ENCODE measurements around the gene C1orf74.

C1orf74 gene

GRCh38 chr1:209815490-209815889, 31.1 kb upstream of the C1orf74 start (continued):
- TF ChIP-seq ZFP30 (CRISPR knock-in tag; IDR thresholded peaks at IDR 0.05) (no peak), BACH2 (CRISPR knock-in tag; IDR thresholded peaks at IDR 0.05; ENCODE audit: borderline replicate concordance) (no peak)

- TF ChIP-seq TOX (CRISPR knock-in tag; IDR thresholded peaks at IDR 0.05; ENCODE audit: borderline replicate concordance) (no peak), ISL1 (CRISPR knock-in tag; IDR thresholded peaks at IDR 0.05) (no peak), RARB (CRISPR knock-in tag; IDR thresholded peaks at IDR 0.05) (no peak), ZNF8 (CRISPR knock-in tag; IDR thresholded peaks at IDR 0.05) (no peak), TCF4 (CRISPR knock-in tag; IDR thresholded peaks at IDR 0.05; ENCODE audit: borderline replicate concordance) (no peak), ZNF70 (CRISPR knock-in tag; IDR thresholded peaks at IDR 0.05) (no peak), ARNTL (CRISPR knock-in tag; IDR thresholded peaks at IDR 0.05; ENCODE audit: borderline replicate concordance, low read depth) (no peak), GLIS3 (CRISPR knock-in tag; IDR thresholded peaks at IDR 0.05) (no peak), ZFP3 (CRISPR knock-in tag; IDR thresholded peaks at IDR 0.05) (no peak), ZNF565 (CRISPR knock-in tag; conservative IDR thresholded peaks at IDR 0.05; ENCODE audit: low read depth) (no peak), OSR1 (CRISPR knock-in tag; IDR thresholded peaks at IDR 0.05) (no peak), CSDC2 (CRISPR knock-in tag; IDR thresholded peaks at IDR 0.05) (no peak), PPARA (CRISPR knock-in tag; IDR thresholded peaks at IDR 0.05; ENCODE audit: borderline replicate concordance) (no peak), SNAI2 (CRISPR knock-in tag; IDR thresholded peaks at IDR 0.05) (no peak), POU6F1 (CRISPR knock-in tag; IDR thresholded peaks at IDR 0.05; ENCODE audit: borderline replicate concordance, low read depth) (no peak)
- TF ChIP-seq, protein P1, sequence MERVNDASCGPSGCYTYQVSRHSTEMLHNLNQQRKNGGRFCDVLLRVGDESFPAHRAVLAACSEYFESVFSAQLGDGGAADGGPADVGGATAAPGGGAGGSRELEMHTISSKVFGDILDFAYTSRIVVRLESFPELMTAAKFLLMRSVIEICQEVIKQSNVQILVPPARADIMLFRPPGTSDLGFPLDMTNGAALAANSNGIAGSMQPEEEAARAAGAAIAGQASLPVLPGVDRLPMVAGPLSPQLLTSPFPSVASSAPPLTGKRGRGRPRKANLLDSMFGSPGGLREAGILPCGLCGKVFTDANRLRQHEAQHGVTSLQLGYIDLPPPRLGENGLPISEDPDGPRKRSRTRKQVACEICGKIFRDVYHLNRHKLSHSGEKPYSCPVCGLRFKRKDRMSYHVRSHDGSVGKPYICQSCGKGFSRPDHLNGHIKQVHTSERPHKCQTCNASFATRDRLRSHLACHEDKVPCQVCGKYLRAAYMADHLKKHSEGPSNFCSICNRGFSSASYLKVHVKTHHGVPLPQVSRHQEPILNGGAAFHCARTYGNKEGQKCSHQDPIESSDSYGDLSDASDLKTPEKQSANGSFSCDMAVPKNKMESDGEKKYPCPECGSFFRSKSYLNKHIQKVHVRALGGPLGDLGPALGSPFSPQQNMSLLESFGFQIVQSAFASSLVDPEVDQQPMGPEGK (CRISPR knock-in tag; IDR thresholded peaks at IDR 0.05; ENCODE audit: borderline replicate concordance), result no peak
- TF ChIP-seq, protein P2, sequence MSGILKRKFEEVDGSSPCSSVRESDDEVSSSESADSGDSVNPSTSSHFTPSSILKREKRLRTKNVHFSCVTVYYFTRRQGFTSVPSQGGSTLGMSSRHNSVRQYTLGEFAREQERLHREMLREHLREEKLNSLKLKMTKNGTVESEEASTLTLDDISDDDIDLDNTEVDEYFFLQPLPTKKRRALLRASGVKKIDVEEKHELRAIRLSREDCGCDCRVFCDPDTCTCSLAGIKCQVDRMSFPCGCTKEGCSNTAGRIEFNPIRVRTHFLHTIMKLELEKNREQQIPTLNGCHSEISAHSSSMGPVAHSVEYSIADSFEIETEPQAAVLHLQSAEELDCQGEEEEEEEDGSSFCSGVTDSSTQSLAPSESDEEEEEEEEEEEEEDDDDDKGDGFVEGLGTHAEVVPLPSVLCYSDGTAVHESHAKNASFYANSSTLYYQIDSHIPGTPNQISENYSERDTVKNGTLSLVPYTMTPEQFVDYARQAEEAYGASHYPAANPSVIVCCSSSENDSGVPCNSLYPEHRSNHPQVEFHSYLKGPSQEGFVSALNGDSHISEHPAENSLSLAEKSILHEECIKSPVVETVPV (CRISPR knock-in tag; IDR thresholded peaks at IDR 0.05), result no peak
- TF ChIP-seq, protein P3, sequence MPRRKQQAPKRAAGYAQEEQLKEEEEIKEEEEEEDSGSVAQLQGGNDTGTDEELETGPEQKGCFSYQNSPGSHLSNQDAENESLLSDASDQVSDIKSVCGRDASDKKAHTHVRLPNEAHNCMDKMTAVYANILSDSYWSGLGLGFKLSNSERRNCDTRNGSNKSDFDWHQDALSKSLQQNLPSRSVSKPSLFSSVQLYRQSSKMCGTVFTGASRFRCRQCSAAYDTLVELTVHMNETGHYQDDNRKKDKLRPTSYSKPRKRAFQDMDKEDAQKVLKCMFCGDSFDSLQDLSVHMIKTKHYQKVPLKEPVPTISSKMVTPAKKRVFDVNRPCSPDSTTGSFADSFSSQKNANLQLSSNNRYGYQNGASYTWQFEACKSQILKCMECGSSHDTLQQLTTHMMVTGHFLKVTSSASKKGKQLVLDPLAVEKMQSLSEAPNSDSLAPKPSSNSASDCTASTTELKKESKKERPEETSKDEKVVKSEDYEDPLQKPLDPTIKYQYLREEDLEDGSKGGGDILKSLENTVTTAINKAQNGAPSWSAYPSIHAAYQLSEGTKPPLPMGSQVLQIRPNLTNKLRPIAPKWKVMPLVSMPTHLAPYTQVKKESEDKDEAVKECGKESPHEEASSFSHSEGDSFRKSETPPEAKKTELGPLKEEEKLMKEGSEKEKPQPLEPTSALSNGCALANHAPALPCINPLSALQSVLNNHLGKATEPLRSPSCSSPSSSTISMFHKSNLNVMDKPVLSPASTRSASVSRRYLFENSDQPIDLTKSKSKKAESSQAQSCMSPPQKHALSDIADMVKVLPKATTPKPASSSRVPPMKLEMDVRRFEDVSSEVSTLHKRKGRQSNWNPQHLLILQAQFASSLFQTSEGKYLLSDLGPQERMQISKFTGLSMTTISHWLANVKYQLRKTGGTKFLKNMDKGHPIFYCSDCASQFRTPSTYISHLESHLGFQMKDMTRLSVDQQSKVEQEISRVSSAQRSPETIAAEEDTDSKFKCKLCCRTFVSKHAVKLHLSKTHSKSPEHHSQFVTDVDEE (CRISPR knock-in tag; IDR thresholded peaks at IDR 0.05), result no peak
- ATAC-seq, result no peak
Observed at GRCh38 chr1:209813902-209814301, 29.5 kb upstream of the C1orf74 start.

GRCh38 chr1:209810783-209811182, 26.4 kb upstream of the C1orf74 start:
- no peak for TF ChIP-seq GLIS3 (CRISPR knock-in tag; IDR thresholded peaks at IDR 0.05)
- no peak for TF ChIP-seq PPARA (CRISPR knock-in tag; IDR thresholded peaks at IDR 0.05; ENCODE audit: borderline replicate concordance)
- TF ChIP-seq ZC3H10 (CRISPR knock-in tag; IDR thresholded peaks at IDR 0.05), result no peak
- TF ChIP-seq, protein P2 (CRISPR knock-in tag; IDR thresholded peaks at IDR 0.05), result no peak
- TF ChIP-seq RARB (CRISPR knock-in tag; IDR thresholded peaks at IDR 0.05), result no peak
- TF ChIP-seq, protein P3 (CRISPR knock-in tag; IDR thresholded peaks at IDR 0.05), result no peak
- no peak for TF ChIP-seq ZNF70 (CRISPR knock-in tag; IDR thresholded peaks at IDR 0.05)
- no peak for TF ChIP-seq ZNF8 (CRISPR knock-in tag; IDR thresholded peaks at IDR 0.05)
- no peak for TF ChIP-seq BACH2 (CRISPR knock-in tag; IDR thresholded peaks at IDR 0.05; ENCODE audit: borderline replicate concordance)
- no peak for TF ChIP-seq ZFP30 (CRISPR knock-in tag; IDR thresholded peaks at IDR 0.05)
- TF ChIP-seq TCF4 (CRISPR knock-in tag; IDR thresholded peaks at IDR 0.05; ENCODE audit: borderline replicate concordance), result no peak; the same call in 1 of the 2 replicates
- no peak for TF ChIP-seq TOX (CRISPR knock-in tag; IDR thresholded peaks at IDR 0.05; ENCODE audit: borderline replicate concordance)
- no peak for ATAC-seq

Data from SK-N-SH treated with all-trans-retinoic acid at 6 μM for 48 hours (cell line).